Stimulated activated naive CD8-positive, alpha-beta T cell treated with anti-CD3 and anti-CD28 coated beads, Interleukin-15, Interleukin-2, amounts not matched to agents 100 ng/mL and 50 ng/mL, for 24 hours (primary cell): ENCODE results near the gene GPR39.

ENCODE experiments used
- H3K27ac Mint-ChIP-seq: one replicate; pipeline ENCODE4 v1.8.0; 2021; ENCODE audit warnings: mild to moderate bottlenecking, mixed read lengths
- H3K27me3 Mint-ChIP-seq: one replicate; pipeline ENCODE4 v1.8.0; 2021; ENCODE audit warnings: mixed read lengths
- H3K36me3 Mint-ChIP-seq: one replicate; pipeline ENCODE4 v1.8.0; 2021; ENCODE audit warnings: low read depth, mixed read lengths
- H3K4me1 Mint-ChIP-seq: one replicate; pipeline ENCODE4 v1.8.0; 2021; ENCODE audit warnings: low read depth, mixed read lengths
- H3K4me3 Mint-ChIP-seq: one replicate; pipeline ENCODE4 v1.8.0; 2021; ENCODE audit warnings: mild to moderate bottlenecking, mixed read lengths
- H3K9me3 Mint-ChIP-seq: one replicate; pipeline ENCODE4 v1.8.0; 2021; ENCODE audit warnings: mixed read lengths

Gene GPR39

GRCh38 chr2:132478461-132479105, 62.0 kb downstream of the GPR39 start:
- H3K27ac Mint-ChIP-seq, result no peak overlapping the region
- H3K4me3 Mint-ChIP-seq, result no peak overlapping the region
- H3K4me1 Mint-ChIP-seq, result no peaks in the 10 kb centered on the region
- no peaks in the 10 kb centered on the region for H3K36me3 Mint-ChIP-seq
- no peaks in the 10 kb centered on the region for H3K27me3 Mint-ChIP-seq
- H3K9me3 Mint-ChIP-seq, result peaks cover 15% of the 10 kb centered on the region

GRCh38 chr2:132479155-132479554, 62.5 kb downstream of the GPR39 start:
- H3K9me3 Mint-ChIP-seq, result peaks cover 15% of the 10 kb centered on the region

GRCh38 chr2:132482821-132483220, 66.2 kb downstream of the GPR39 start:
- peaks cover 9% of the 10 kb centered on the region for H3K9me3 Mint-ChIP-seq
- H3K27me3 Mint-ChIP-seq, result no peaks in the 10 kb centered on the region

More at GRCh38 chr2:132479155-132479554, 62.5 kb downstream of the GPR39 start:
- no peaks in the 10 kb centered on the region for H3K4me1 Mint-ChIP-seq
- H3K27ac Mint-ChIP-seq, result no peak overlapping the region
- H3K27me3 Mint-ChIP-seq, result no peaks in the 10 kb centered on the region
- H3K4me3 Mint-ChIP-seq, result no peak overlapping the region
- no peaks in the 10 kb centered on the region for H3K36me3 Mint-ChIP-seq

GRCh38 chr2:132484144-132484543, 67.5 kb downstream of the GPR39 start:
- Mint-ChIP-seq H3K27ac (no peak overlapping the region), H3K36me3 (no peaks in the 10 kb centered on the region), H3K27me3 (peaks cover 7% of the 10 kb centered on the region), H3K4me3 (no peak overlapping the region), H3K4me1 (no peaks in the 10 kb centered on the region), H3K9me3 (peaks cover 6% of the 10 kb centered on the region)

More at GRCh38 chr2:132482821-132483220, 66.2 kb downstream of the GPR39 start:
- H3K4me3 Mint-ChIP-seq, result no peak overlapping the region
- no peak overlapping the region for H3K27ac Mint-ChIP-seq
- H3K36me3 Mint-ChIP-seq, result no peaks in the 10 kb centered on the region
- no peaks in the 10 kb centered on the region for H3K4me1 Mint-ChIP-seq

- no peak overlapping the region for H3K27ac Mint-ChIP-seq
- no peaks in the 10 kb centered on the region for H3K4me1 Mint-ChIP-seq
- H3K4me3 Mint-ChIP-seq, result no peak overlapping the region
- peaks cover 7% of the 10 kb centered on the region for H3K27me3 Mint-ChIP-seq
- no peaks in the 10 kb centered on the region for H3K36me3 Mint-ChIP-seq
- peaks cover 9% of the 10 kb centered on the region for H3K9me3 Mint-ChIP-seq
These were observed 71.9 kb downstream of the GPR39 start for GRCh38 chr2:132488491-132488890.

- Mint-ChIP-seq H3K27me3 (peaks cover 7% of the 10 kb centered on the region), H3K27ac (no peak overlapping the region), H3K9me3 (peaks cover 9% of the 10 kb centered on the region), H3K4me1 (no peaks in the 10 kb centered on the region), H3K36me3 (no peaks in the 10 kb centered on the region), H3K4me3 (no peak overlapping the region)
These were observed 72.5 kb downstream of the GPR39 start for GRCh38 chr2:132489150-132489549.

- Mint-ChIP-seq H3K4me1 (no peaks in the 10 kb centered on the region), H3K36me3 (no peaks in the 10 kb centered on the region), H3K4me3 (no peak overlapping the region), H3K27me3 (no peaks in the 10 kb centered on the region), H3K9me3 (no peaks in the 10 kb centered on the region), H3K27ac (no peak overlapping the region)
These were observed 79.3 kb downstream of the GPR39 start for GRCh38 chr2:132495881-132496280.

- no peaks in the 10 kb centered on the region for H3K36me3 Mint-ChIP-seq
- H3K4me1 Mint-ChIP-seq, result no peaks in the 10 kb centered on the region
- no peaks in the 10 kb centered on the region for H3K27me3 Mint-ChIP-seq
- no peak overlapping the region for H3K27ac Mint-ChIP-seq
- peaks cover under 1% of the 10 kb centered on the region for H3K9me3 Mint-ChIP-seq
- no peak overlapping the region for H3K4me3 Mint-ChIP-seq
These were observed 80.0 kb downstream of the GPR39 start for GRCh38 chr2:132496555-132496954.

- H3K9me3 Mint-ChIP-seq, result peaks cover 9% of the 10 kb centered on the region
These were observed 81.0 kb downstream of the GPR39 start for GRCh38 chr2:132497591-132497990.

GRCh38 chr2:132503701-132504100, 87.1 kb downstream of the GPR39 start:
- Mint-ChIP-seq H3K36me3 (no peaks in the 10 kb centered on the region), H3K9me3 (peaks cover 24% of the 10 kb centered on the region), H3K27ac (no peak overlapping the region), H3K4me1 (no peaks in the 10 kb centered on the region), H3K4me3 (no peak overlapping the region), H3K27me3 (no peaks in the 10 kb centered on the region)

More at GRCh38 chr2:132497591-132497990, 81.0 kb downstream of the GPR39 start:
- no peaks in the 10 kb centered on the region for H3K36me3 Mint-ChIP-seq
- no peak overlapping the region for H3K4me3 Mint-ChIP-seq
- no peak overlapping the region for H3K27ac Mint-ChIP-seq
- no peaks in the 10 kb centered on the region for H3K4me1 Mint-ChIP-seq
- no peaks in the 10 kb centered on the region for H3K27me3 Mint-ChIP-seq

- H3K27ac Mint-ChIP-seq, result no peak overlapping the region
- H3K36me3 Mint-ChIP-seq, result no peaks in the 10 kb centered on the region
- H3K4me1 Mint-ChIP-seq, result no peaks in the 10 kb centered on the region
- no peak overlapping the region for H3K4me3 Mint-ChIP-seq
- H3K9me3 Mint-ChIP-seq, result peaks cover 4% of the 10 kb centered on the region
- no peaks in the 10 kb centered on the region for H3K27me3 Mint-ChIP-seq
These were observed 98.4 kb downstream of the GPR39 start for GRCh38 chr2:132515010-132515409.

- Mint-ChIP-seq H3K4me1 (no peaks in the 10 kb centered on the region), H3K27me3 (no peaks in the 10 kb centered on the region), H3K9me3 (peaks cover 4% of the 10 kb centered on the region), H3K4me3 (no peak overlapping the region), H3K36me3 (no peaks in the 10 kb centered on the region), H3K27ac (no peak overlapping the region)
These were observed 100.8 kb downstream of the GPR39 start for GRCh38 chr2:132517386-132517785.

- Mint-ChIP-seq H3K4me3 (no peak overlapping the region), H3K4me1 (no peaks in the 10 kb centered on the region), H3K27me3 (no peaks in the 10 kb centered on the region), H3K9me3 (peaks cover 4% of the 10 kb centered on the region), H3K36me3 (no peaks in the 10 kb centered on the region), H3K27ac (no peak overlapping the region)
These were observed 101.7 kb downstream of the GPR39 start for GRCh38 chr2:132518302-132518701.

GRCh38 chr2:132519566-132519965, 103.0 kb downstream of the GPR39 start:
- H3K4me3 Mint-ChIP-seq, result no peak overlapping the region
- H3K4me1 Mint-ChIP-seq, result no peaks in the 10 kb centered on the region
- H3K9me3 Mint-ChIP-seq, result peaks cover 4% of the 10 kb centered on the region
- no peaks in the 10 kb centered on the region for H3K27me3 Mint-ChIP-seq
- H3K27ac Mint-ChIP-seq, result no peak overlapping the region
- H3K36me3 Mint-ChIP-seq, result no peaks in the 10 kb centered on the region

- Mint-ChIP-seq H3K4me1 (no peaks in the 10 kb centered on the region), H3K36me3 (no peaks in the 10 kb centered on the region), H3K27ac (no peak overlapping the region), H3K27me3 (no peaks in the 10 kb centered on the region), H3K9me3 (no peaks in the 10 kb centered on the region), H3K4me3 (no peak overlapping the region)
These were observed 104.7 kb downstream of the GPR39 start for GRCh38 chr2:132521341-132521740.

GRCh38 chr2:132522901-132523300, 106.3 kb downstream of the GPR39 start:
- no peaks in the 10 kb centered on the region for H3K36me3 Mint-ChIP-seq
- H3K27me3 Mint-ChIP-seq, result no peaks in the 10 kb centered on the region
- no peaks in the 10 kb centered on the region for H3K9me3 Mint-ChIP-seq
- no peak overlapping the region for H3K4me3 Mint-ChIP-seq
- no peaks in the 10 kb centered on the region for H3K4me1 Mint-ChIP-seq
- no peak overlapping the region for H3K27ac Mint-ChIP-seq
